SU-DHL-6 (cell line): Measurements from ENCODE around the gene DENND2A.

ENCODE experiments used
- EZH2phosphoT487 ChIP-seq: fragments of 200-600 bp; sonication (generic), shearing (Covaris generic); conservative IDR thresholded peaks from 2 replicates; pipeline ENCODE4 v1.6.1; 2018; ENCODE audit warnings: mild to moderate bottlenecking, antibody characterized with exemption, low read length, moderate library complexity, mixed read lengths
- TF ChIP-seq, protein P1 (sequence below): fragments of 200-600 bp; sonication (generic); IDR thresholded peaks from one replicate; pipeline ENCODE4 v1.5.1; 2017; ENCODE audit warnings: antibody characterized with exemption, mild to moderate bottlenecking, low read length, moderate library complexity; ENCODE audit not compliant: insufficient read depth, poor library complexity, severe bottlenecking

- TF ChIP-seq, protein P1, sequence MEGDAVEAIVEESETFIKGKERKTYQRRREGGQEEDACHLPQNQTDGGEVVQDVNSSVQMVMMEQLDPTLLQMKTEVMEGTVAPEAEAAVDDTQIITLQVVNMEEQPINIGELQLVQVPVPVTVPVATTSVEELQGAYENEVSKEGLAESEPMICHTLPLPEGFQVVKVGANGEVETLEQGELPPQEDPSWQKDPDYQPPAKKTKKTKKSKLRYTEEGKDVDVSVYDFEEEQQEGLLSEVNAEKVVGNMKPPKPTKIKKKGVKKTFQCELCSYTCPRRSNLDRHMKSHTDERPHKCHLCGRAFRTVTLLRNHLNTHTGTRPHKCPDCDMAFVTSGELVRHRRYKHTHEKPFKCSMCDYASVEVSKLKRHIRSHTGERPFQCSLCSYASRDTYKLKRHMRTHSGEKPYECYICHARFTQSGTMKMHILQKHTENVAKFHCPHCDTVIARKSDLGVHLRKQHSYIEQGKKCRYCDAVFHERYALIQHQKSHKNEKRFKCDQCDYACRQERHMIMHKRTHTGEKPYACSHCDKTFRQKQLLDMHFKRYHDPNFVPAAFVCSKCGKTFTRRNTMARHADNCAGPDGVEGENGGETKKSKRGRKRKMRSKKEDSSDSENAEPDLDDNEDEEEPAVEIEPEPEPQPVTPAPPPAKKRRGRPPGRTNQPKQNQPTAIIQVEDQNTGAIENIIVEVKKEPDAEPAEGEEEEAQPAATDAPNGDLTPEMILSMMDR: no peak
- TF ChIP-seq EZH2phosphoT487: no peak
Observed at GRCh38 chr7:140552240-140552679, 88.4 kb downstream of the DENND2A start.
